HS-27A (cell line): ENCODE results near the gene RCBTB2.
A peak's percentile ranks its signal among the peaks of the same experiment; 100 is the strongest.
"Not testable (repeated sequence)": the region's sequence is repeated elsewhere in the genome, so short reads cannot be mapped to it uniquely, and the experiment has no call there.

ENCODE experiments used
- DNase-seq: peaks from one replicate; pipeline ENCODE4 v3.0.0-alpha.2; 2012; ENCODE audit warnings: low read depth, missing footprints

RCBTB2 gene

GRCh38 chr13:48532506-48533499 lies at the start of gene RCBTB2:
TSS of gene RCBTB2 (minus strand) at chr13:48533080. CDS start at chr13:48521939, 11,141 bp downstream.
- peak; percentile 79 for DNase-seq

GRCh38 chr13:48582084-48582483 lies 49.2 kb upstream of the RCBTB2 start:
- no peak for DNase-seq

DNA sequence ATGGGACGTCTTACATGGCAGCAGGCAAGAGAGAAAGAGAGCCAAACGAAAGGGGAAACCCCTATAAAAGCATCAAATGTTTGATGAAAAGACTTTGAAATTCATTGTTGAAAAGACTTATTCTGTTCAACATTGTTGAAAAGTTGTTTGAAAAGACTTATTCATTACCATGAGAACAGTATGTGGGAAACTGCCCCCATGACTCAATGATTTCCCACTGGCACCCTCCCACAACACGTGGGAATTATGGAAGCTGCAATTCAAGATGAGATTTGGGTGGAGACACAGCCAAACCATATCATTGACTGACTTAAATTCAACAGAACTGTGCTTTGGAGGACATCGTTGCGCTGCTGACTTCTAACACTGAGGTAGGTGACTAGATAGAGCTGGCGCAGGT lies 48.0 kb upstream of the RCBTB2 start:
- no peak for DNase-seq

- DNase-seq, result no peak
Observed at GRCh38 chr13:48580185-48580803, 47.4 kb upstream of the RCBTB2 start.

DNA sequence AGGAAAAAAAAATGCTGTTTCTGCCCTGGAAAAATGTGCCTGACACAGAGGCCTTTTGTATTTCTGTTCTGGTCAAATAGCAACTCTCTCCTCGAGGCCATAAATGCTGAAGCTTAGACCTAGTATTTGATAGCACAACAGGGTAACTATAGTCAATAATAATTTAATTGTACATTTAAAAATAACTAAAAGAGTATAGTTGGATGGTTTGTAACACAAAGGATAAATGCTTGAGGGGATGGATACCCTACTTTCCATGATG lies 47.0 kb upstream of the RCBTB2 start:
- not testable (repeated sequence) for DNase-seq

- DNase-seq, result no peak
Observed at GRCh38 chr13:48579165-48579918, 46.5 kb upstream of the RCBTB2 start.

GRCh38 chr13:48578516-48579164 lies 45.8 kb upstream of the RCBTB2 start:
- DNase-seq, result no peak

DNA sequence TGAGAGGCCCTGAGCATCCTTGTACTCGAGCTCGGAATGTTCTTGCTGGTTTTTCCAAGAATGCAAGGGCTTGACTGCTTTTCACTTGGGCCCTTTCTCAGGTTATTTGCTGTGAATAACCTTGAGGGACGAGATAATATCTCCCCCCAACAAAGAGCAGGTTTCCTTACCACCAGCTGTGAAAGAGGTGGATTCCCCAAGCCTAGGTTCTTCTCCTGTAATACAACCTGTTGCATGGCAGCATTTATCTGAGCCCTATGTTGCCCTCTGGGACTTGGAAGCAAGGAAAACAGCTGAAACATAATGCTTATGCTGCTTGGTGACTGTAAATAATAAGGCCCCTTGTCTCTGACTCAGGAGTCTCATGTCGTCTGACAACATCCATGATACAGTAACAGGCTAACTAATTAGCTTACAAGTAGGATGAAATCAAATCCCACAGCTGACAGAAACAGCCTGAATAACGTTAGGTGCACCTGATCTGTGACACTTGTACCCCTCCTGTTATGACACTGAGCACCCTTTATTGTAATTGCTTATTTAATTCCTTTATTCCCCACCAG lies 43.6 kb upstream of the RCBTB2 start:
- DNase-seq, result no peak

DNA sequence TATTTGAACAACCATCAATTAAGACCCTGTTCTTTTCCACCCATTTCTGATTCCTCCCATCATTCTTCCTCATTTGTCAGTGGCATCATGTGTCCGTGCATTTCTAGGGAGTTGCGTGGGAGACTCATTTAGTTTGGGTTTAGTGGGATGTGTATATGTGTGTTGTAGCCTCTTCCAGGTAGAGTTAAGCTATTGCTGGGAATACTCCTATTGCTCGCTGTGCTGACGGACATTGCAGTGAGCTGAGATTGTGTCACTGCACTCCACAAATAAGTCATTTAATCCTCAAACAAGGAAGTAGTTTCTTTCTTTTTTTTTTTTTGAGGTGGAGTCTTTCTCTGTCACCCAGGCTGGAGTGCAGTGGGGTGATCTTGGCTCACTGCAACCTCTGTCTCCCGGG lies 42.2 kb upstream of the RCBTB2 start:
- no peak for DNase-seq

- DNase-seq, result no peak
Observed at GRCh38 chr13:48574041-48574796, 41.3 kb upstream of the RCBTB2 start.

GRCh38 chr13:48573213-48574007 lies 40.5 kb upstream of the RCBTB2 start:
- DNase-seq, result no peak

DNA sequence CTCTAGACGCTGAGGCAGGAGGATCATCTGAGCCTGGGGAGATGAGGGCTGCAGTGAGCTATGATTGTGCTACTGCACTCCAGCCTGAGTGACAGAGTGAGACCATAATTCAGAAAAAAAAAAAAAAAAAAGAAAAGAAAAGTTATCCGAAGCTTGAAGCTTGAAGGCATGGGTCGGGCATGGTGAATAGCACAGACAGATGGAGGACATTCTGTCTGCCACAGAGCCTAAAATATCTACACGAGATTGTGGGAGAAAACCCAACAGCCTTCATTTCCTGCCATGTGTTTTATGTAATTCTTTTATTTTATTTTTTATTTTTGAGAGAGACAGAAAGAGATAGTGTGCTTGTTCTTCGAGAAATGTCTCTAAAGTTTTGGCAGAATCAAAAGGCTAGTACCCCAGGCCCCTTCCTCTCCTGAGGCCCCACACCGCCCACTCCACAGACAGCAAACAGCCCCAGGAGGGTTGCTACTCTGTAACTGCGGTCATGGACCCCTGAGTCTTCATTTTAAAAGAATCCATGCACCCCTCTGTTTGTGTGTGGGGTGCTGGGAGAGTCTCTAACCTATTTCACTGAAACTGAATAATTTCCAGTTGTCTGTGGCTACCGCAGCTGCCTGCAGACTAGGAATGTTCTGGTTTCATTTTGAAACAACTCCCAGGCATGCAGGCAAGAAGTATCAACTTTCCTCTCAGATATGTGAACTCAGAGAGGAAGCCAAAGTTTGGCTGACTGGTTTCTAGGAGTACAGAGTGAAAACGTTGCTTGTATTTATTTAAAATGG lies 38.4 kb upstream of the RCBTB2 start:
- DNase-seq, result no peak

DNA sequence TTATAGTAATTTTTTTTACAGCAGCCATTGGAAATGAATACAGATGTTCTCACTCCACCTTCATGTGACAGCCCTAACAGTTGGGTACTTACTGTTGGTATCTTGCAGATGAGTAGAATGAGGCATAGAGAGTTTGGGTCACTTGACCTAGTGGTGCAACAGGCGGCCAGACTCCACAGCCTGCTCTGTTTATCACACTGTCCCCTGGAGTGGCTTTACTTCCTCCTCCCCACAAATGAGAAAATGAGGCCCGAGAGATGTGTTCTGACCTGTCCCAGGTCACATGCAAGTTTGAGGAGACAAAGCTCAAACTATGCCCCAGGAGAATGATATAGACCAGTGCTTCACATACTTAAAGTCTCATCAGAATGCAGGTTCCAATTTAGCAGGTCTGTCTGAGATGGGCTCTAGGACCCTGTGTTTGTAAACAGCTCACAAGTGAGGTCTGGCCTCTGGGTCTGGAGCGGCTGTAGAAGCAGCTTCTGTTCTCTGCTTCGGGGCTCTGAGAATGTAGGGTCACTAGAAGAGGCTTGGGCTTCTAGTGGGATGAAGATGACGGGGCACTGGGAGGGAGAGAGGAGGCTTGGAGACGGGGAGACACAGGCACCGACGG lies 37.4 kb upstream of the RCBTB2 start:
- no peak for DNase-seq

DNA sequence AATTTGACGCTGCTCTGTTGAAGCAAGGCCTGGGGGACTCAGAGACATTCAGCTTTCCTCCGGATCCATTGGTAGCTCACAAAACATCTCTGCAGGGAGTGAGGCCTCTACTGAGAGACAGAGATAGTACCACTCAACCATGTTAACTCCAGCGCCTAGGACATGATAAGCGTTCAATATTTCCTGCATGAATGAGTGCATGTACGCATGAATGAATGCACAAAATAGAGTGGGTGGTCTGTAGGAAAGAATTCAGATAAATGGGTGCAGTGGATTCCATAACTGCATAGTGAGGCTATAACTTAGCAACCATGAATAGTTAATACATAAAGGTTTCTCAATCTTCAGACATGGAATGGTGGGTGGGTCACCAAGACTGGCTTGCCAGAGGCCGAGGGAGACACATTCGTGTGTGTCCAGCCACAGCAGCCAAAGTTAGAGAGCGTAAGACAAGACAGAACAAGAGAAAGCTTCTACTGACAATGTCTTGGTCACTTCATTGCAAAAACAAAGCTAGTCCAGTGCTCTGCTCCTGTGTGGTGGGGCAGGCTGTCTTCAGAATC lies 36.3 kb upstream of the RCBTB2 start:
- no peak for DNase-seq

DNA sequence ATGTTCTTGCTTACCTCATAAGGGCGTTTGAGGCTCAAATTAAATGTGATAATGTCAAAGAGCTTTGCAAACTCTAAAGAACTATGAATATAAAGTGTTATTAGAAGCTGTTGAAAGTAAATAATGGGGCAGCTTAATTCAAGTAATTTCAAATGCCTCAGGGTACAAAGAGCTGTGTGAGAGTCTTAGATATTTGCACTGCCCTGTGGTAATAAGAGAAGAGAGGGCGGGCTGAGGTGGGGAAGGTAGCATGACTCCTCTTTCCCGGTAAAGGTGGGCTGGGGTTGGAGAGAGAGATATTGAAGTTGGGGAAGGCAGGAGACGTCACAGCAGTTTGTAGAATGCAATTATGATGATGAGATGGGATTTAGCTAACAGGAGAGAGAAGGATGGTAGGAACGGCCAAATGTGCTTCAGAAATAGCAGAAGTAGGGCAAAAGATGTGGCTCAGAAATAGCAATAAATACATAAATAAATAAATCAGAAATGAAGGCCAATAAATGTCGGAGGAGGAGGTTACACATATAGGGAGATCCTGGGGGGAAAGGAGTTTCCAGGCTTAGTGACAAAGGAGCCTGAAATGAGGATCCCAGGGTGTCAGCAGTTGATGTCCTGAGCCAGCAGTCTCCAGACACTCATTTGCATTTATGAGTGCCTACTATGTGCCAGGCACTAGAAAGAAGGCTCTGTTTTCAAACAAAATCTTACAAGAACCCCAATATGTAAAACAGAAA lies 35.7 kb upstream of the RCBTB2 start:
- no peak for DNase-seq

- no peak for DNase-seq
Observed at GRCh38 chr13:48567515-48568369, 34.9 kb upstream of the RCBTB2 start.

DNA sequence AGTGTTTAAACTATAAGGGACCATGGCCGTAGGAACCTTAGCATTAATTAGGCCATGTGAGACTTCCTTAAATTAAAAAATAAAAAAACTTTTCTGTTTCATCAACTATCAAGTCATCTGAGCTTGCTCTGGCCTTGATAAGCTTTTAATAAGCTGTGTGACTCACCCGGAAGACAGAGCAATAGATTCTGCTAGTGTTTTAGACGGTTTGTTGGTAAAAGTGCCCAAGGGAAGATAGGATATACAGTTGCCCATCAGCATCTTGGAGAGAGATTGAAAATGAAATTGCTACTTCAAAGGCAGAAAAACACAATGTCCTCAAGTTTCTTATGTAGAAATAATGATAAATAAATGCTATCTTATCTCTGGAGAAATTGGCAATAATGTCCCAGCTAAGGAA lies 31.2 kb upstream of the RCBTB2 start:
- no peak for DNase-seq
